Activated T-cell treated with anti-CD3 and anti-CD28 coated beads, Interleukin-2, amount 50 U/mL, for 24 hours (primary cell): ENCODE measurements around the gene HRH3.

ENCODE experiments used
- DNase-seq: peaks from one replicate; pipeline ENCODE4 v3.0.0-alpha.2; 2020
- H3K27ac Mint-ChIP-seq: 2 replicates; pipeline ENCODE4 v1.8.0; 2020; ENCODE audit warnings: mild to moderate bottlenecking, mixed read lengths
- H3K27me3 Mint-ChIP-seq: 2 replicates; pipeline ENCODE4 v1.8.0; 2020; ENCODE audit warnings: mixed read lengths
- H3K36me3 Mint-ChIP-seq: 2 replicates; pipeline ENCODE4 v1.8.0; 2020; ENCODE audit warnings: low read depth, mixed read lengths
- H3K4me1 Mint-ChIP-seq: 2 replicates; pipeline ENCODE4 v1.8.0; 2020; ENCODE audit warnings: low read depth, mixed read lengths
- H3K4me3 Mint-ChIP-seq: 2 replicates; pipeline ENCODE4 v1.8.0; 2020; ENCODE audit warnings: mild to moderate bottlenecking, moderate library complexity, mixed read lengths
- H3K9me3 Mint-ChIP-seq: 2 replicates; pipeline ENCODE4 v1.8.0; 2020; ENCODE audit warnings: mixed read lengths

The HRH3 gene

GRCh38 chr20:62238569-62239277 lies 18.6 kb upstream of the HRH3 start:
- peak overlapping the region; percentile 85 for H3K27ac Mint-ChIP-seq
- no peak for DNase-seq
- H3K4me3 Mint-ChIP-seq: peak overlapping the region; percentile 84
- peaks cover 2% of the 10 kb centered on the region for H3K27me3 Mint-ChIP-seq
- H3K9me3 Mint-ChIP-seq: no peaks in the 10 kb centered on the region
- peaks cover 48% of the 10 kb centered on the region for H3K4me1 Mint-ChIP-seq
- H3K36me3 Mint-ChIP-seq: peaks cover 23% of the 10 kb centered on the region

DNA sequence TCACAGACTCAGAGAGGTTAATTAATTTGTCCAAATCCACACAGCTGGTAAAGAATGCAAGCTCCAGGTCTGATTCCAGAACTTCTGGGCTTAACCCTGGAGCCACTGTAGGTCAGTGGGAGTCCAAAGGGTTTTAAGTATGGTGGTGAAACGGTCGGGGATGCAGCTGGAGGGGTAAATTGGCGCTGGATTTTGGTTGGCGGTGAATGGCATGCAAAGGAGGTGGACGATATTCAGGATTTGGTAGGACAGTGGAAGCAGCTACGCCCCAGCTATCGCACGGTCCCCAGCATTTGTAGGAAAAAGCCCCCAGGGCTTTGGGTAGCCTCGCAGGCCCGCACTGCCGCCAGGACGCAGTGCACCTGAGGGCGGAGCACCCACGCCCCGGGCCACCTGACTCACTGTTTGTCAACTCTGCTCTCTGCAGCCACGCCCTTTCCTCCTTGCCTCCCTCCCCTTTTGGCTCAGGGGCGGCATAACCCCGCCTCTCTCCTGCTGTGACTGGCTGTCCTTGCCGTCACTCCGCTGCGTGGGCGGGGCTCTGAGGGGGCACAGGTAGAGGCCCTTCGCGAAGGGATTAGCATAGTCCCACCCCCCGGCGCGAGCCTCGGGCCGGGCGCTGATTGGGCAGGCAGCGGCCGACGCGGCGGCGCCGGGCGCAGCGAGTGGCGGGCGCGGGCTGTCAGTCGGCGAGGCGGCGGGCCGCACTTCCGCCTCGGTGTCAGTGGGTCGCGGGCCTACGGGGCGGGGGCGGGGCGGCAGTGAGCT lies 17.9 kb upstream of the HRH3 start, which contains the start of gene OSBPL2:
TSS of gene OSBPL2 (plus strand) at position 721 of the 768 bp plus-strand sequence. CDS start 17,664 bp downstream, outside the sequence.
- peak within 1 kb of the TSS; percentile 92 for H3K27ac Mint-ChIP-seq
- peak; percentile 100 for DNase-seq
- H3K4me3 Mint-ChIP-seq: peak within 1 kb of the TSS; percentile 84
- peaks cover 46% of the 10 kb centered on the region for H3K4me1 Mint-ChIP-seq
- H3K36me3 Mint-ChIP-seq: peaks cover 22% of the 10 kb centered on the region
- no peaks in the 10 kb centered on the region for H3K9me3 Mint-ChIP-seq
- H3K27me3 Mint-ChIP-seq: peaks cover 5% of the 10 kb centered on the region

- peaks cover 16% of the 10 kb centered on the region for H3K36me3 Mint-ChIP-seq
- H3K27me3 Mint-ChIP-seq: peaks cover 5% of the 10 kb centered on the region
- H3K9me3 Mint-ChIP-seq: no peaks in the 10 kb centered on the region
- DNase-seq: no peak
- peak overlapping the region; percentile 76 for H3K4me3 Mint-ChIP-seq
- peaks cover 41% of the 10 kb centered on the region for H3K4me1 Mint-ChIP-seq
- H3K27ac Mint-ChIP-seq: peak overlapping the region; percentile 92
Measured at GRCh38 chr20:62237514-62237800, 17.4 kb upstream of the HRH3 start.

GRCh38 chr20:62236766-62237513 lies 16.9 kb upstream of the HRH3 start:
- no peak overlapping the region for H3K27ac Mint-ChIP-seq
- DNase-seq: no peak
- peaks cover 10% of the 10 kb centered on the region for H3K27me3 Mint-ChIP-seq
- peaks cover 36% of the 10 kb centered on the region for H3K4me1 Mint-ChIP-seq
- peaks cover 11% of the 10 kb centered on the region for H3K36me3 Mint-ChIP-seq
- H3K9me3 Mint-ChIP-seq: no peaks in the 10 kb centered on the region
- H3K4me3 Mint-ChIP-seq: no peak overlapping the region

- DNase-seq: no peak
- H3K9me3 Mint-ChIP-seq: no peaks in the 10 kb centered on the region
- H3K4me1 Mint-ChIP-seq: peaks cover 28% of the 10 kb centered on the region
- no peak overlapping the region for H3K4me3 Mint-ChIP-seq
- H3K27me3 Mint-ChIP-seq: peaks cover 10% of the 10 kb centered on the region
- peaks cover 5% of the 10 kb centered on the region for H3K36me3 Mint-ChIP-seq
- H3K27ac Mint-ChIP-seq: no peak overlapping the region
Measured at GRCh38 chr20:62236200-62236599, 16.1 kb upstream of the HRH3 start.

DNA sequence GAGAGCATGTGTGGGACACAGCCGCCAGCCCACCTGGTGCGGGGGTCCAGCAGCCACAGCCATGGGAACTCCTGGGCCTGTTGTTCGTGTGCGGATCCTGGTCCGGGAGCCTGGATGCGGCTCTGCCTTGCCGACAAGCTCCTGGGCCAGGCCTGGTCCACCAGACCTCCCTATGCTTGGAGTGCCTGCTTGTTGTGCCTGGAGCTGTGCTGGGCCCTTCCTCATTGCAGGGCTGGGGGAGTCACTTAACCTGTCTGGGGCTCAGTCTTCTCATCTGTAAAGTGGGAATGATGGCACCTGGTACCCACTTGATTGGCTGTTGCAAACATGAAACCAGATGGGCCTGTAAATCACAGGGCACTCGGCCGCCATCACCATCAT lies 15.7 kb upstream of the HRH3 start:
- no peak for DNase-seq
- Mint-ChIP-seq H3K27ac (no peak overlapping the region), H3K9me3 (no peaks in the 10 kb centered on the region), H3K27me3 (peaks cover 10% of the 10 kb centered on the region), H3K4me3 (no peak overlapping the region), H3K4me1 (peaks cover 24% of the 10 kb centered on the region), H3K36me3 (peaks cover 2% of the 10 kb centered on the region)

- DNase-seq: no peak
- Mint-ChIP-seq H3K4me1 (peaks cover 18% of the 10 kb centered on the region), H3K27me3 (peaks cover 10% of the 10 kb centered on the region), H3K27ac (no peak overlapping the region), H3K36me3 (no peaks in the 10 kb centered on the region), H3K9me3 (no peaks in the 10 kb centered on the region), H3K4me3 (no peak overlapping the region)
Measured at GRCh38 chr20:62235001-62235776, 15.1 kb upstream of the HRH3 start.

GRCh38 chr20:62234339-62234738 lies 14.3 kb upstream of the HRH3 start:
- peaks cover 10% of the 10 kb centered on the region for H3K4me1 Mint-ChIP-seq
- no peak for DNase-seq
- no peak overlapping the region for H3K27ac Mint-ChIP-seq
- no peak overlapping the region for H3K4me3 Mint-ChIP-seq
- peaks cover 10% of the 10 kb centered on the region for H3K27me3 Mint-ChIP-seq
- H3K36me3 Mint-ChIP-seq: no peaks in the 10 kb centered on the region
- no peaks in the 10 kb centered on the region for H3K9me3 Mint-ChIP-seq

GRCh38 chr20:62233684-62234083 lies 13.6 kb upstream of the HRH3 start:
- Mint-ChIP-seq H3K4me1 (peaks cover 6% of the 10 kb centered on the region), H3K9me3 (no peaks in the 10 kb centered on the region), H3K27ac (no peak overlapping the region), H3K4me3 (no peak overlapping the region), H3K36me3 (no peaks in the 10 kb centered on the region), H3K27me3 (peaks cover 10% of the 10 kb centered on the region)
- no peak for DNase-seq

DNA sequence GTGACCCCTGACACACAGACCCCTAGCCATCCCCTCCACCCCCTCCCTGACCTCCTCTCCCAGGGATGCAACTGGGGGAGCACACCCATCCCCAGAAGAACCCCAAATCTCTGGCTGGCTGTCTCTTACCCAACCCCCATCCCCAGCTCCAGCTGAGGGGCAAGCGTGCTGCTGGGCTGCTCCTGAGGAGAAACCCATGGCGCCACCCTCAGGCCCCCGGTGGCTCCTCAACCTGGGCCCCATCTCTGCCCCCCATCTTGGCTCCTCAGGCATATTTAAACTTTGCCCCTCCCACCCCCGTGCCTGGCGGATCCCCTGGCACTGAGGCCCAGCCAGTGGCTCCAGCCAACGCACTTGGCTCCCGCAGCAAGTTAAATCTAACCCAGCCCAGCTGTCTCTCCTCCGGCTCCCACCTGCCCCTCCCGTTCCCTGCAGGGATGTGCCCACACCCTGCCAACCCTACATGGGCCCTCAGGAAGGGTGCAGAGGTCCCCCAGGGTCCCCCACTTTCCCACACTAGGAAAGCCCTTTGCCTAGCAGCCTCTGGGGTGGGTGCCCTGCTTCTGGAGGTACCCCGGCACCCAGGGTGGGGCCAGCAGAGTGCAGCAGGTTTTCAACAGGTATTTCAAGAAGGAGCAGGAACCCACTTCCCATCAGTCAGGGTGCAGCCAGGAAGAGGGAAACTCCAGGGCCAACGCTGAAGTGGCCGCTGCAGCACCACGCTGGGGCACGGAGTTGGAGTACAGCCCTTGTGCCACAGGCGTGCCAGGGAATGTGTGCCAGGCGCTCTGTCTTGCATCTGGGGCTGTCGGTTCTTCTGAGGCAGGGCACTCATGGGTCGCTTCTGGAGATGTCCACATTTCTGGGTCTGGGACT lies 12.9 kb upstream of the HRH3 start:
- peaks cover 6% of the 10 kb centered on the region for H3K4me1 Mint-ChIP-seq
- no peak for DNase-seq
- no peaks in the 10 kb centered on the region for H3K36me3 Mint-ChIP-seq
- no peak overlapping the region for H3K27ac Mint-ChIP-seq
- H3K27me3 Mint-ChIP-seq: peaks cover 10% of the 10 kb centered on the region
- no peaks in the 10 kb centered on the region for H3K9me3 Mint-ChIP-seq
- no peak overlapping the region for H3K4me3 Mint-ChIP-seq

GRCh38 chr20:62232194-62232593 lies 12.1 kb upstream of the HRH3 start:
- no peaks in the 10 kb centered on the region for H3K9me3 Mint-ChIP-seq
- no peaks in the 10 kb centered on the region for H3K36me3 Mint-ChIP-seq
- H3K4me1 Mint-ChIP-seq: no peaks in the 10 kb centered on the region
- H3K27me3 Mint-ChIP-seq: peaks cover 10% of the 10 kb centered on the region
- DNase-seq: no peak
- H3K27ac Mint-ChIP-seq: no peak overlapping the region
- H3K4me3 Mint-ChIP-seq: no peak overlapping the region

DNA sequence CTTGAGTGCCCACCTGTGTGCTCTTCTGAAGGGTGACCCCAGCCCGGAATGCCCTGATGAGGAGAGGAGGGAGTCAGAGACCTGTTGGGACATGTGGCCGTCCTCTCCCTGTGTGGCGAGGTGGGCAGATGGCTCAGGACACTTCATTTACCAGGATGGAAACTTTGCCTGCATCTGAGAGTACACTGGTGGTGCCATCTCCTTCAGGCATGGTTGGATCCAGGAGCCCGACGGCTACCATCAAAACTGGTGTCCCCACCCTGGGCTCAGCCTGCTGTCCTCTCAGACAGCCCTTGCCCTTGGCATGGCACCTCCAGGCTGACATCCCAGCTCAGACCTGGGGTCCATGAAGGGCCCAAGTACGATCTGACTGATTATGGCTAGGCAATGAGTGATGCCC lies 11.2 kb upstream of the HRH3 start:
- H3K9me3 Mint-ChIP-seq: no peaks in the 10 kb centered on the region
- DNase-seq: no peak
- no peaks in the 10 kb centered on the region for H3K4me1 Mint-ChIP-seq
- H3K27me3 Mint-ChIP-seq: peaks cover 17% of the 10 kb centered on the region
- H3K4me3 Mint-ChIP-seq: no peak overlapping the region
- no peaks in the 10 kb centered on the region for H3K36me3 Mint-ChIP-seq
- H3K27ac Mint-ChIP-seq: no peak overlapping the region

DNA sequence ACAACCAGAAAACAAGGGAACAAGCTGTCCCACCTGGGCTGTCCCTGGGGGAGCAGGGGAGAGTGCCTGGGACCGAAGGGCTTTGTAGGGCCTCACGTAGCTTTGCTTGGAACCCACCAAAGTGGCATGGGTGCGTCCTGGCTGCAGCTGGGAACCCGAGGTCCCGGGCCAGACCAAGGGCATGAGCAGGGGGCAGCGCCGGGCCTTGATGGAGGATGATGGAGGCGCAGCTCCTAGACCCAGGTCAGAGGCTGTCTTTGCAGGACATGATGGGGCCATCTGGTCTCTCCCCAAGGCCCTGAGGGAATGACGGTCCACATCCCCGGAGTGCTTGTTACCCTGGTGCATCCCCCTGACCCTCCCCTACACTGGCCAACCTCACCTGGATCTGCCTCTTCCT lies 10.6 kb upstream of the HRH3 start:
- Mint-ChIP-seq H3K9me3 (no peaks in the 10 kb centered on the region), H3K27ac (no peak overlapping the region), H3K4me3 (no peak overlapping the region), H3K36me3 (no peaks in the 10 kb centered on the region), H3K27me3 (peaks cover 23% of the 10 kb centered on the region), H3K4me1 (no peaks in the 10 kb centered on the region)
- no peak for DNase-seq
